ENCODE results near the gene GPHA2. TPM values are rescaled to one million over a fixed set of nuclear protein-coding genes. Genes with fewer than 3 reads are reported as not detected.

GPHA2 gene
- total RNA-seq, 1 donor from 2014 or later, result 0.85 TPM

DNA sequence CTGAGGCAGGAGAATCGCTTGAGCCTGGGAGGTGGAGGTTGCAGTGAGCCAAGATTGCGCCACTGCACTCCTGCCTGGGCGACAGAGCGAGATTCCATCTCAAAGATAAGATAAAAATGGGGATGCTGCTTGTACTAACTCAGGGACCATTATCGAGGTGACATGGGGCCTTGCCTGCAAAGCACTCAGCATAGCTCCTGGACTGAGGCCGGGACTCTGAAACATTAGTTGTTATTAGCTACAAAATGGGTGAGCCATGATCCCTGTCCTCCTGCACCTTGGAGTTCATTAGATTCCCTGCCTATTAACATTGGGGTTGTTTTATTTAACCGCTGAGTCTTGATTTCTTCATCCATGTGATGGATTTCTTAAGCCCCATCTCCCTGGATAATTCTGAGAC lies 6.1 kb downstream of the GPHA2 start:
- DNase-seq (ENCODE audit: extremely low spot score, unreplicated experiment), result no peak
- Mint-ChIP-seq H3K27ac (no peak overlapping the region), H3K4me3 (no peak overlapping the region), H3K4me1 (ENCODE audit: unreplicated experiment) (peaks cover 5% of the 10 kb centered on the region), H3K9me3 (no peaks in the 10 kb centered on the region), H3K36me3 (peaks cover 7% of the 10 kb centered on the region), H3K27me3 (no peaks in the 10 kb centered on the region)
- TF ChIP-seq, protein P1, sequence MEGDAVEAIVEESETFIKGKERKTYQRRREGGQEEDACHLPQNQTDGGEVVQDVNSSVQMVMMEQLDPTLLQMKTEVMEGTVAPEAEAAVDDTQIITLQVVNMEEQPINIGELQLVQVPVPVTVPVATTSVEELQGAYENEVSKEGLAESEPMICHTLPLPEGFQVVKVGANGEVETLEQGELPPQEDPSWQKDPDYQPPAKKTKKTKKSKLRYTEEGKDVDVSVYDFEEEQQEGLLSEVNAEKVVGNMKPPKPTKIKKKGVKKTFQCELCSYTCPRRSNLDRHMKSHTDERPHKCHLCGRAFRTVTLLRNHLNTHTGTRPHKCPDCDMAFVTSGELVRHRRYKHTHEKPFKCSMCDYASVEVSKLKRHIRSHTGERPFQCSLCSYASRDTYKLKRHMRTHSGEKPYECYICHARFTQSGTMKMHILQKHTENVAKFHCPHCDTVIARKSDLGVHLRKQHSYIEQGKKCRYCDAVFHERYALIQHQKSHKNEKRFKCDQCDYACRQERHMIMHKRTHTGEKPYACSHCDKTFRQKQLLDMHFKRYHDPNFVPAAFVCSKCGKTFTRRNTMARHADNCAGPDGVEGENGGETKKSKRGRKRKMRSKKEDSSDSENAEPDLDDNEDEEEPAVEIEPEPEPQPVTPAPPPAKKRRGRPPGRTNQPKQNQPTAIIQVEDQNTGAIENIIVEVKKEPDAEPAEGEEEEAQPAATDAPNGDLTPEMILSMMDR (conservative IDR thresholded peaks at IDR 0.05), result no peak

GRCh38 chr11:64928957-64929356 lies 6.7 kb downstream of the GPHA2 start:
- peaks cover 7% of the 10 kb centered on the region for H3K36me3 Mint-ChIP-seq
- TF ChIP-seq, protein P1 (conservative IDR thresholded peaks at IDR 0.05), result no peak
- no peak overlapping the region for H3K4me3 Mint-ChIP-seq
- no peaks in the 10 kb centered on the region for H3K4me1 Mint-ChIP-seq (ENCODE audit: unreplicated experiment)
- no peak for DNase-seq (ENCODE audit: extremely low spot score, unreplicated experiment)
- no peaks in the 10 kb centered on the region for H3K9me3 Mint-ChIP-seq
- no peak overlapping the region for H3K27ac Mint-ChIP-seq
- H3K27me3 Mint-ChIP-seq, result no peaks in the 10 kb centered on the region

- H3K9me3 Mint-ChIP-seq, result no peaks in the 10 kb centered on the region
- DNase-seq (ENCODE audit: extremely low spot score, unreplicated experiment), result no peak
- peak overlapping the region; percentile 73 for H3K4me3 Mint-ChIP-seq
- H3K36me3 Mint-ChIP-seq, result peaks cover 7% of the 10 kb centered on the region
- no peaks in the 10 kb centered on the region for H3K4me1 Mint-ChIP-seq (ENCODE audit: unreplicated experiment)
- no peak overlapping the region for H3K27ac Mint-ChIP-seq
- no peaks in the 10 kb centered on the region for H3K27me3 Mint-ChIP-seq
- TF ChIP-seq, protein P1 (conservative IDR thresholded peaks at IDR 0.05), result no peak
Measured at GRCh38 chr11:64926689-64927088, 9.0 kb downstream of the GPHA2 start.

DNA sequence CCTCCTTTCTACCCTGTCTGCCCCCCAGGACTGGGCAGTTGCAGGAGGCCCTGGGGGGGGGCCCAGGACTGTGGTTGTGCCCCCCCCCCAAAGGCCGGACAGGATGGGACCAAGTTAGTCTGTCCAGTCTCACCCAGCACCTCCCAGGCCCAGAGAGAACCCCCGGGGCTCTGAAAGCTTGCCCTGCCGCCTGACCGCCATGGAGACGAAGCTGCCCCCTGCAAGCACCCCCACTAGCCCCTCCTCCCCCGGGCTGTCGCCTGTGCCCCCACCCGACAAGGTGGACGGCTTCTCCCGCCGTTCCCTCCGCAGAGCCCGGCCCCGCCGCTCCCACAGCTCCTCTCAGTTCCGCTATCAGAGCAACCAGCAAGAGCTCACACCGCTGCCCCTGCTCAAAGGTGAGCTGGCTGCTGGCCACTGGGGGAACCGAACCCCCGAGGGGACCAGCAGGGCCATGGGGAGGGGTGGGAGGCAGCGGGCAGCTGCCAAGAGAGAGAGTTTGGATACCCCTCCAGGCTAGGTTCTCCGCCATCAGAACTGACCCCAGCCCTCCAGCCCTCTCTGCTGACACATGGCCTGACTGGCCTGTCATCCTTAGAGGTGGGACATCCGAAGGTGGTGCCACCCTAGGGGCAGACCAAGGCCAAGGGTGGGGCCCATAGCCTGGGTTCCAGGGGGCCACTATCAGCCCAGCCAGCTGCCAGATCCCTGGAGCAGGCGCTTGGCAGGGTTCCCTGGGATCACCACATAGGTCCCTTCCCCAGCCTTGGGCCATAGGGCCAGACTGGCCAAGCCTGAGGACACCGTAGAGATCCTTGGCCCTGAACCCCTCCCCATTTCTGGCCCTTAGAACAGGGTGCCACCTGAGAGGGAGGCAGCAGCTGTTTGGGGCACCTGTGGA lies 9.9 kb downstream of the GPHA2 start:
- DNase-seq (ENCODE audit: extremely low spot score, unreplicated experiment), result no peak
- Mint-ChIP-seq H3K4me1 (ENCODE audit: unreplicated experiment) (no peaks in the 10 kb centered on the region), H3K4me3 (peak overlapping the region; percentile 93), H3K9me3 (no peaks in the 10 kb centered on the region), H3K27me3 (no peaks in the 10 kb centered on the region), H3K27ac (no peak overlapping the region), H3K36me3 (peaks cover 3% of the 10 kb centered on the region)
- TF ChIP-seq, protein P1 (conservative IDR thresholded peaks at IDR 0.05), result no peak

- Mint-ChIP-seq H3K27me3 (no peaks in the 10 kb centered on the region), H3K9me3 (no peaks in the 10 kb centered on the region), H3K36me3 (no peaks in the 10 kb centered on the region), H3K27ac (peak overlapping the region; percentile 36), H3K4me3 (peak overlapping the region; percentile 93), H3K4me1 (ENCODE audit: unreplicated experiment) (no peaks in the 10 kb centered on the region)
- DNase-seq (ENCODE audit: extremely low spot score, unreplicated experiment), result no peak
- TF ChIP-seq, protein P1 (conservative IDR thresholded peaks at IDR 0.05), result no peak
Measured at GRCh38 chr11:64924910-64925284, 10.8 kb downstream of the GPHA2 start.

Measured in type B pancreatic cell (in vitro differentiated cells).